ENCODE data around the gene ENOSF1. TPM values are rescaled to one million over a fixed set of nuclear protein-coding genes. Genes with fewer than 3 reads are reported as not detected.

ENOSF1 gene
- total and polyA plus RNA-seq, 4 donors, result 15.5 to 88.3 (median 53.2) TPM

GRCh38 chr18:673317-673716 lies 39.1 kb downstream of the ENOSF1 start:
- no peaks in the 10 kb centered on the region for H3K27me3 ChIP-seq (ENCODE audit: control insufficient read depth in 1 of 2, insufficient read depth in 2 of 2, low read length in 1 of 2)
- intact Hi-C loops (cut with DNase I), result no loop called here
- no peaks in the 10 kb centered on the region for H3K9me3 ChIP-seq (ENCODE audit: control insufficient read depth, low read length)
- no peak overlapping the region for H3K27ac ChIP-seq (ENCODE audit: low read depth in 1 of 2, low read length in 2 of 2)
- no peak overlapping the region for H3K4me3 ChIP-seq (ENCODE audit: low read length in 2 of 2)
- H3K36me3 ChIP-seq (ENCODE audit: control insufficient read depth in 1 of 2, insufficient read depth in 2 of 2, low read length in 1 of 2), result peaks cover 4 to 8% of the 10 kb centered on the region in 2 donors
- ATAC-seq (ENCODE audit: low FRiP score), result no peak
- 27% methylated on average over 3 of the region's 3 CpGs for WGBS, 2 donors
- DNase-seq, result no peak
- no peaks in the 10 kb centered on the region for H3K4me1 ChIP-seq (ENCODE audit: control insufficient read depth in 1 of 2, insufficient read depth in 2 of 2, low read length in 2 of 2)

GRCh38 chr18:671405-671804 lies 41.0 kb downstream of the ENOSF1 start:
- no peak for ATAC-seq (ENCODE audit: low FRiP score)
- whole genome bisulfite sequencing, 2 donors, result 93 to 94% methylated on average over 1 of the region's 1 CpG
- no peaks in the 10 kb centered on the region for H3K9me3 ChIP-seq (ENCODE audit: control insufficient read depth, low read length)
- H3K36me3 ChIP-seq (ENCODE audit: control insufficient read depth in 1 of 2, insufficient read depth in 2 of 2, low read length in 1 of 2), result peaks cover 2 to 8% of the 10 kb centered on the region in 2 donors
- no peak overlapping the region for H3K4me3 ChIP-seq (ENCODE audit: low read length in 2 of 2)
- H3K4me1 ChIP-seq (ENCODE audit: control insufficient read depth in 1 of 2, insufficient read depth in 2 of 2, low read length in 2 of 2), result no peaks in the 10 kb centered on the region
- no peaks in the 10 kb centered on the region for H3K27me3 ChIP-seq (ENCODE audit: control insufficient read depth in 1 of 2, insufficient read depth in 2 of 2, low read length in 1 of 2)
- no peak for DNase-seq
- intact Hi-C loops (cut with DNase I), result no loop called here
- no peak overlapping the region for H3K27ac ChIP-seq (ENCODE audit: low read depth in 1 of 2, low read length in 2 of 2)

GRCh38 chr18:670522-670921 lies 41.9 kb downstream of the ENOSF1 start:
- Histone ChIP-seq H3K36me3 (ENCODE audit: control insufficient read depth in 1 of 2, insufficient read depth in 2 of 2, low read length in 1 of 2) (peaks cover 2 to 8% of the 10 kb centered on the region in 2 donors), H3K9me3 (ENCODE audit: control insufficient read depth, low read length) (no peaks in the 10 kb centered on the region), H3K27me3 (ENCODE audit: control insufficient read depth in 1 of 2, insufficient read depth in 2 of 2, low read length in 1 of 2) (no peaks in the 10 kb centered on the region), H3K4me3 (ENCODE audit: low read length in 2 of 2) (no peak overlapping the region), H3K27ac (ENCODE audit: low read depth in 1 of 2, low read length in 2 of 2) (no peak overlapping the region), H3K4me1 (ENCODE audit: control insufficient read depth in 1 of 2, insufficient read depth in 2 of 2, low read length in 2 of 2) (no peaks in the 10 kb centered on the region)
- ATAC-seq (ENCODE audit: low FRiP score) (no peak), DNase-seq (no peak)
- WGBS, 2 donors, result 96 to 97% methylated on average over 11 of the region's 11 CpGs
- intact Hi-C loops (cut with DNase I), result no loop called here

GRCh38 chr18:669077-669476 lies 43.4 kb downstream of the ENOSF1 start:
- no peak overlapping the region for H3K27ac ChIP-seq (ENCODE audit: low read depth in 1 of 2, low read length in 2 of 2)
- 93% methylated on average over 8 of the region's 8 CpGs for WGBS, 2 donors
- intact Hi-C loops (cut with DNase I), result no loop called here
- no peak overlapping the region for H3K4me3 ChIP-seq (ENCODE audit: low read length in 2 of 2)
- DNase-seq (no peak), ATAC-seq (ENCODE audit: low FRiP score) (no peak)
- H3K27me3 ChIP-seq (ENCODE audit: control insufficient read depth in 1 of 2, insufficient read depth in 2 of 2, low read length in 1 of 2), result no peaks in the 10 kb centered on the region
- peaks cover 0 to 8% of the 10 kb centered on the region in 2 donors for H3K36me3 ChIP-seq (ENCODE audit: control insufficient read depth in 1 of 2, insufficient read depth in 2 of 2, low read length in 1 of 2)
- no peaks in the 10 kb centered on the region for H3K4me1 ChIP-seq (ENCODE audit: control insufficient read depth in 1 of 2, insufficient read depth in 2 of 2, low read length in 2 of 2)
- no peaks in the 10 kb centered on the region for H3K9me3 ChIP-seq (ENCODE audit: control insufficient read depth, low read length)

GRCh38 chr18:668260-668659 lies 44.2 kb downstream of the ENOSF1 start:
- intact Hi-C loops (cut with DNase I), result no loop called here
- H3K36me3 ChIP-seq (ENCODE audit: control insufficient read depth in 1 of 2, insufficient read depth in 2 of 2, low read length in 1 of 2), result peaks cover 0 to 8% of the 10 kb centered on the region in 2 donors
- no peaks in the 10 kb centered on the region for H3K4me1 ChIP-seq (ENCODE audit: control insufficient read depth in 1 of 2, insufficient read depth in 2 of 2, low read length in 2 of 2)
- WGBS, 2 donors, result 71 to 83% methylated on average over 1 of the region's 1 CpG
- H3K4me3 ChIP-seq (ENCODE audit: low read length in 2 of 2), result no peak overlapping the region
- H3K9me3 ChIP-seq (ENCODE audit: control insufficient read depth, low read length), result no peaks in the 10 kb centered on the region
- no peak overlapping the region for H3K27ac ChIP-seq (ENCODE audit: low read depth in 1 of 2, low read length in 2 of 2)
- no peak for DNase-seq
- no peak for ATAC-seq (ENCODE audit: low FRiP score)
- H3K27me3 ChIP-seq (ENCODE audit: control insufficient read depth in 1 of 2, insufficient read depth in 2 of 2, low read length in 1 of 2), result no peaks in the 10 kb centered on the region

GRCh38 chr18:666628-667027 lies 45.8 kb downstream of the ENOSF1 start:
- 94 to 97% methylated on average over 3 of the region's 3 CpGs for WGBS, 2 donors
- Histone ChIP-seq H3K36me3 (ENCODE audit: control insufficient read depth in 1 of 2, insufficient read depth in 2 of 2, low read length in 1 of 2) (no peaks in the 10 kb centered on the region), H3K9me3 (ENCODE audit: control insufficient read depth, low read length) (no peaks in the 10 kb centered on the region), H3K27me3 (ENCODE audit: control insufficient read depth in 1 of 2, insufficient read depth in 2 of 2, low read length in 1 of 2) (no peaks in the 10 kb centered on the region), H3K4me1 (ENCODE audit: control insufficient read depth in 1 of 2, insufficient read depth in 2 of 2, low read length in 2 of 2) (no peaks in the 10 kb centered on the region), H3K27ac (ENCODE audit: low read depth in 1 of 2, low read length in 2 of 2) (no peak overlapping the region), H3K4me3 (ENCODE audit: low read length in 2 of 2) (no peak overlapping the region)
- intact Hi-C loops (cut with DNase I), result no loop called here
- DNase-seq (no peak), ATAC-seq (ENCODE audit: low FRiP score) (no peak)

GRCh38 chr18:666177-666576 lies 46.3 kb downstream of the ENOSF1 start:
- intact Hi-C loops (cut with DNase I), result no loop called here
- no peaks in the 10 kb centered on the region for H3K27me3 ChIP-seq (ENCODE audit: control insufficient read depth in 1 of 2, insufficient read depth in 2 of 2, low read length in 1 of 2)
- no peak overlapping the region for H3K4me3 ChIP-seq (ENCODE audit: low read length in 2 of 2)
- H3K9me3 ChIP-seq (ENCODE audit: control insufficient read depth, low read length), result no peaks in the 10 kb centered on the region
- 91% methylated on average over 8 of the region's 8 CpGs for WGBS, 2 donors
- ATAC-seq (ENCODE audit: low FRiP score) (no peak), DNase-seq (no peak)
- no peaks in the 10 kb centered on the region for H3K36me3 ChIP-seq (ENCODE audit: control insufficient read depth in 1 of 2, insufficient read depth in 2 of 2, low read length in 1 of 2)
- no peak overlapping the region for H3K27ac ChIP-seq (ENCODE audit: low read depth in 1 of 2, low read length in 2 of 2)
- H3K4me1 ChIP-seq (ENCODE audit: control insufficient read depth in 1 of 2, insufficient read depth in 2 of 2, low read length in 2 of 2), result no peaks in the 10 kb centered on the region

- H3K27me3 ChIP-seq (ENCODE audit: control insufficient read depth in 1 of 2, insufficient read depth in 2 of 2, low read length in 1 of 2), result no peaks in the 10 kb centered on the region
- no peak overlapping the region for H3K27ac ChIP-seq (ENCODE audit: low read depth in 1 of 2, low read length in 2 of 2)
- no peak overlapping the region for H3K4me3 ChIP-seq (ENCODE audit: low read length in 2 of 2)
- no peaks in the 10 kb centered on the region for H3K4me1 ChIP-seq (ENCODE audit: control insufficient read depth in 1 of 2, insufficient read depth in 2 of 2, low read length in 2 of 2)
- H3K9me3 ChIP-seq (ENCODE audit: control insufficient read depth, low read length), result no peaks in the 10 kb centered on the region
- DNase-seq, result no peak
- no peak for ATAC-seq (ENCODE audit: low FRiP score)
- WGBS, 2 donors, result 95 to 99% methylated on average over 4 of the region's 4 CpGs
- no peaks in the 10 kb centered on the region for H3K36me3 ChIP-seq (ENCODE audit: control insufficient read depth in 1 of 2, insufficient read depth in 2 of 2, low read length in 1 of 2)
- intact Hi-C loops (cut with DNase I), result no loop called here
These were observed 50.2 kb downstream of the ENOSF1 start for GRCh38 chr18:662197-662596.

GRCh38 chr18:659597-659996 lies 52.8 kb downstream of the ENOSF1 start:
- DNase-seq (no peak), ATAC-seq (ENCODE audit: low FRiP score) (no peak)
- Histone ChIP-seq H3K27ac (ENCODE audit: low read depth in 1 of 2, low read length in 2 of 2) (no peak overlapping the region), H3K9me3 (ENCODE audit: control insufficient read depth, low read length) (no peaks in the 10 kb centered on the region), H3K4me3 (ENCODE audit: low read length in 2 of 2) (no peak overlapping the region), H3K27me3 (ENCODE audit: control insufficient read depth in 1 of 2, insufficient read depth in 2 of 2, low read length in 1 of 2) (no peaks in the 10 kb centered on the region), H3K36me3 (ENCODE audit: control insufficient read depth in 1 of 2, insufficient read depth in 2 of 2, low read length in 1 of 2) (no peaks in the 10 kb centered on the region), H3K4me1 (ENCODE audit: control insufficient read depth in 1 of 2, insufficient read depth in 2 of 2, low read length in 2 of 2) (no peaks in the 10 kb centered on the region)
- intact Hi-C loops (cut with DNase I), result no loop called here
- 90 to 92% methylated on average over 6 of the region's 6 CpGs for WGBS, 2 donors
